Measurements from ENCODE around the gene PI4KA.
"Not testable (repeated sequence)": the region's sequence is repeated elsewhere in the genome, so short reads cannot be mapped to it uniquely, and the experiment has no call there.

PI4KA gene

GRCh38 chr22:20858615-20859416, at the start of gene PI4KA, which contains the start of gene SNAP29:
Gene PI4KA (minus strand): TSS chr22:20858811. CDS start chr22:20858725, 86 bp downstream.
Gene SNAP29 (plus strand): TSS chr22:20859007. CDS start chr22:20859111, 104 bp downstream.
- DNase-seq: peak; percentile 96

GRCh38 chr22:20906387-20906767, 47.8 kb upstream of the PI4KA start:
- DNase-seq: no peak

- no peak for DNase-seq
These were observed 47.1 kb upstream of the PI4KA start for GRCh38 chr22:20905415-20906386.

GRCh38 chr22:20904980-20905355, 46.4 kb upstream of the PI4KA start:
- no peak for DNase-seq

- DNase-seq: no peak
These were observed 45.7 kb upstream of the PI4KA start for GRCh38 chr22:20904008-20904979.

- no peak for DNase-seq
These were observed 44.5 kb upstream of the PI4KA start for GRCh38 chr22:20903093-20903492.

GRCh38 chr22:20901093-20902033, 42.8 kb upstream of the PI4KA start:
- not testable (repeated sequence) for DNase-seq

GRCh38 chr22:20899827-20900423, 41.3 kb upstream of the PI4KA start:
- DNase-seq: no peak

- DNase-seq: not testable (repeated sequence)
These were observed 39.1 kb upstream of the PI4KA start for GRCh38 chr22:20897737-20898136.

GRCh38 chr22:20890975-20891374, 32.4 kb upstream of the PI4KA start:
- no peak for DNase-seq

GRCh38 chr22:20889904-20890540, 31.4 kb upstream of the PI4KA start:
- DNase-seq: no peak

- no peak for DNase-seq
These were observed 30.6 kb upstream of the PI4KA start for GRCh38 chr22:20889025-20889704.

GRCh38 chr22:20887375-20887774, 28.8 kb upstream of the PI4KA start:
- DNase-seq: no peak

GRCh38 chr22:20885557-20886323, 27.1 kb upstream of the PI4KA start:
- peak; percentile 5 for DNase-seq

GRCh38 chr22:20885017-20885556, 26.5 kb upstream of the PI4KA start:
- DNase-seq: no peak

GRCh38 chr22:20884454-20884853, 25.8 kb upstream of the PI4KA start:
- no peak for DNase-seq

- no peak for DNase-seq
These were observed 24.2 kb upstream of the PI4KA start for GRCh38 chr22:20882855-20883254.

Measured in NCI-H345 (cell line).